HG03139 (cell line): ENCODE data around the gene ZNF771.
"Not testable (repeated sequence)": the region's sequence is repeated elsewhere in the genome, so short reads cannot be mapped to it uniquely, and the experiment has no call there.

Experiments used
- ATAC-seq: cut with Tn5 transposase; IDR thresholded peaks from one replicate; pipeline ENCODE4 v1.9.1; 2021; ENCODE audit not compliant: unreplicated experiment

Gene ZNF771

DNA sequence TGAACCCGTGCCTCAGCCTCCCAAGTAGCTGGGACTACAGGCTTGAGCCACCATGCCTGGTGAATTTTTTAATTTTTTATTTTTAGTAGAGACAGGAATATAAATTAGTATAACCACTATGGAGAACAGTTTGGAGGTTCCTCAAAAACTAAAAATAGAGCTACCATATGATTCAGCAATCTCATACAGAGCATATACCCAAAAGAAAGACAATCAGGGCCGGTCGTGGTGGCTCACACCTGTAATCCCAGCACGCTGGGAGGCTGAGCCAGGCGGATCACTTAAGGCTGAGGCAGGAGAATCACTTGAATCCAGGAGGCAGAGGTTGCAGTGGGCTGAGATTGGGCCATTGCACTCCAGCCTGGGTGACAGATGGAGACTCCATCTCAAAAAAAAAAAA lies 54.0 kb downstream of the ZNF771 start:
- not testable (repeated sequence) for ATAC-seq

DNA sequence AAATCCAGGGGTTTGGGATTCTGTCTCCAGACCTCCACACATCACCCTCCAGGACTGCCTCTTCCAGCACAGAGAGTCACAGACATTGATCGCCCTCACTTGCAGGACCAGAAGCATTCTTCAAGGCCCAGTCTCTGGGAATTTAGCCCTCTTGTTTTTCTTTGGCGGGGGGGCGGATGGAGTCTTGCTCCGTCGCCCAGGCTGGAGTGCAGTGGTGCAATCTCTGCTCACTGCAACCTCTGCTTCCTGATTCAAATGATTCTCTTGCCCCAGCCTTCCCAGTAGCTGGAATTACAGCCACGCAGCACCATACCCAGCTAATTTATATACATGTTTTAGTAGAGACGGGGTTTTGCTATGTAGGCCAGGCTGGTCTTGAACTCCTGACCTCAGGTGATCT lies 56.7 kb downstream of the ZNF771 start:
- ATAC-seq, result no peak
